Ramos (cell line): ENCODE measurements around the gene DNAL4.

Experiments
- in situ Hi-C: fragments of 300-500 bp; cut with MboI; formaldehyde crosslinking; loops from one replicate; pipeline ENCODE4 v1.14.3; 2022; ENCODE audit warnings: low sequenced_read_pairs; ENCODE audit not compliant: unreplicated experiment

The DNAL4 gene

DNA sequence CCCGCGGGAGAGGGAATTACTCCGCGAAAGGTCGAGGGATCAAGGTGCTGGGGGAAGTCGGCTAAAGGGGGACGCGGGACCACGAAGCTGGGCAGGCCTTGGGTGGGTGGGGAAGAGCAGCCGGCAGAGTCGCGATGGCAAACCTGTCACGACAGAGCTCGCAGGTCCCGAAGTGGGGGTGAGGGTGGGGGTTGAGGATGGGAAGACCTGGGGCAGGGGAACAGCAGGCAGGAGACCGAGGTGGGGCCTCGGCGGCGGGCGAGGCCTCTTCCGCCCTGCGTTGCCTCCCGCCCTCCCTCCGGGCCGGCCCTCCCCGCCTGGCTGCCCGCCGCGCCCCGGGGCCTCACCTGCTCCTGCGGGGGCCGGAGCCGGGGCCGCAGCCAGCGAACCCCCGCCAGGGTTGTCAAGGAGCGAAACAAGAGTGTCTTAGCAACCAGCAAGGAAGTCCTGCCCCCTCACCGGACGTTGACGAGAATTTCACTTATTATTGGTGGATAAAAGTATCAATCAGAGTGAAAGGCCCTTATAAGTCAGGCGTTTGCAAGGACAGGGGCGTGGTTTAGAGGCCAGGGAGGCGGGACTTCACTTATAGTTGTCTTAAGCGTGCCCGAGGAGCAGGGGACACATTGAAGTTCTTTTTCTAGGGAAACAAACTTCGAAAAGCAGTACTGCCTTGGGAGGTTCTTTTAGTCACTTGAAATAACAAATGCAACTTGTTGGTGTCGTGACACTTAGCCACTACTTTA, at the start of gene DNAL4:
Gene DNAL4, minus strand, starts transcription at position 423 of the 746 bp plus-strand sequence. CDS start 11,412 bp downstream, outside the sequence.
- in situ Hi-C loops, result no loop called here

DNA sequence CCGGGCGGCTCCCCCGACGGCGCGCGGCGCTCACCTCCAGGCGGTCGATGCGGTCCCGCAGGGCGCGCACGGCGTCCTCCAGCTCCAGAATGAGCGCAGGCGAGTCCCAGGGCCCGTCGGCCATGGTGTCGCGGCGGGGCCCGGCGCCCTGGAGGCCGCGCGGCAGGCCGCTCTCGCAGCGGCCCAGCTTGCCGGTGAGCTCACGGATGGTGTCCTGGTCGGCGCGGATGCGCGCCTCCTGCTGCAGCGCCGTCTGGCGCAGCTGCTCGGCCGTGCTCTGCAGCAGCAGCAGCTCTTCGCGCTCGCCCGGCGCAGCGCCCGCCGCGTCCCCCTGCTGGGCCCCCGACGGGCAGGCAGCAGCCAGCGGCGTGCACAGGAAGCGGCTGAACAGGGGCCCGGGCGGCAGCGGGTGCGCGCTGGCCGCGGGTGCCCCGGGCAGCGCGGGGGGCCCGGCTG, 49.3 kb upstream of the DNAL4 start:
- in situ Hi-C loops, result no loop called here

DNA sequence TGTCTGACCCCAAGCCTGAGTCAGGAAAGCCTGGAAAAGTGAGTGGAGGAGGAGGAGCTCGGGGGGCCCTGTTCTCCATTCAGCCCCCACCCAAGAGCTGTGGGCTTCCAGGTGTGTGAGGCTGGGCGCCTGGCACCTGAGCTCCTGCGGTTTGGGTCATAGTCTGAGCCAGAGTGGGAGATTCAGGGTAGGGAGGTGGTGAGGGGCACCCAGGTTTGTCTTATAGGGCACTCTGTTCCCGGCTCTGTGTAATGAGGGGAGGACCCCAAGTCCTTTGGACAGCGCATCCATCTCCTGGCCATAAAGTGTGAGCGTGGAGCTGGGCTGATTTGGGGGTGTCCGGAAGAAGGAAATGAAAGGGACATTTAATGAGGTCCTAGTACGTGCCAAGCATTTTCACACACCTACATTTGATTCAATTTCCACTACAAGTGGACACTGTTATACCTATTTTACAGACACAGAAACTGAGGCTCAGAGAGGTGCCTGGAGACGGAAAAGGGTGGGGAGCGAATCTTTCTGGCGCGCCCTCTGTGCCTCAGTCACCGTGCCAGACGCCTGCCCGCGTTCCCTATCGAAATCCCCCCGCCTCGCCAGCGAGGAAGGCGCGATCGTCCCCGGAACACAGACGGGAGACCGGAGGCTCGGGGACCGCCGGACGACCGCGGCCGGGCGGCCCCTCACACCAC, 48.7 kb upstream of the DNAL4 start:
- in situ Hi-C loops, result no loop called here

- in situ Hi-C loops, result no loop called here
These were observed 47.7 kb upstream of the DNAL4 start for GRCh38 chr22:38841635-38842034.

DNA sequence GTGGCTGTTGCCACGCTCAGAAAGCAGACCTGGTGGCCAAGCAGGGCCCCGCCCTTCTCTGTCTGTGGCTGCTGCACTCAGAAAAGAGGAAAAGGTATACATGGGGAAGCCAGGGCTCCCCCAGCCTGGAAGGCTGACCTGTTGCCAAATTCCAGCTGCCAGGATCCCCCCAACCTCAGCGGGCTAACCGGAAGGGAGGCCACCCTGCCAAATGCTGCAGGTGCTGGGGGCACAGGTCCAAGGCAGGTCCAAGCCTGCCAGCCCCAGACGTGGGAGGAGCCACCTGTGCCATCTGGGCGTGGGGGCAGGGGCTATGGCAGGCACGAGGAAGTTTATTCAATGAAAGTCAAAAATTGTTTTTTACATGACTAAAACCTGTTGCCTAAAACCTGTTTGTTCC, 47.3 kb upstream of the DNAL4 start:
- in situ Hi-C loops, result no loop called here

GRCh38 chr22:38840129-38840528, 46.2 kb upstream of the DNAL4 start:
- in situ Hi-C loops, result no loop called here

- in situ Hi-C loops, result no loop called here
These were observed 45.7 kb upstream of the DNAL4 start for GRCh38 chr22:38839686-38840085.

DNA sequence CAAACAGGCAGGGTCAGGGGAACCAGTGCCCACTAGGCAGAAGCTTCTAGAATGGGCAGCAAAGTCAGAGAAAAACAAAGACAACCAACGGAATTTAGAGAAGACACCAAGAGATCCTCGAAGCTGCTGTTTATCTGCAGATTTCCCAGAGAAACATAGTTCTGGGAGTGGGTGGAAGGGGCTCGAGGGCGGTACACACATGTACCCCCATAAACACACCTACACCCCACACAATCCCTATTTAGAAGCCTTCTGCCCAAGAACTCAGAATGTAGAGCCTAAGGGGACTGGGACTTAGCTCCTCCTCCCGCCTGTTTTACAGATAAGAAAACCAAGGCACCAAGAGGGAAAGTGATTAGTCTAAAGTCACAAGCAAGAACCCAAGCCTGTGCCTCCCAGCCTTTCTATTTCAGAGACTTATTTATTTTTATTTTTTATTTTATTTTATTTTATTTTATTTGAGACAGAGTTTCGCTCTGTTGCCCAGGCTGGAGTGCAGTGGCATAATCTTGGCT, 43.5 kb upstream of the DNAL4 start:
- in situ Hi-C loops, result no loop called here

DNA sequence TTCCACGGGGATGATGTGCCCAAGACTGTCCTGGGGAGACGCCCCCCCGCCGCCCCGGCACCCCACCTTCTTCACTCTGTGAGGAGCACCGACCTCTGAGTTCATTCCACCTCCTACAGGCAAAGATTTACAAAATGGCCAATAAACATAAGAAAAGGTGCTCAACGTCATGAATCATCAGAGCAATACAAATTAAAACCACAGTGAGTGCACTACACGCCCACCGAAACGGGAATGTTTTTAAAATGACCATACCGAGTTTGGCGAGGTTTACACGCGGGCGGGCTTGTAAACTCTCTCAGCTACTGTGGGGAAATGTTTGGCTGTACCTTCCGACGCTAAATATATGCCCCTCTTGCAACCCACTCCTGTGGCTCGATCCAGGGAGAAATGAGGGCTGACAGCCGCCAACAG, 42.0 kb upstream of the DNAL4 start:
- in situ Hi-C loops, result no loop called here

- in situ Hi-C loops, result loop anchor here (5.0 kb wide), 1 partner anchor 48 kb away; no protein-coding TSS in a partner anchor
These were observed 41.0 kb upstream of the DNAL4 start for GRCh38 chr22:38834991-38835390.

- in situ Hi-C loops, result loop anchor here (5.0 kb wide), 1 partner anchor 47 kb away; no protein-coding TSS in a partner anchor
These were observed 40.4 kb upstream of the DNAL4 start for GRCh38 chr22:38834215-38834953.

DNA sequence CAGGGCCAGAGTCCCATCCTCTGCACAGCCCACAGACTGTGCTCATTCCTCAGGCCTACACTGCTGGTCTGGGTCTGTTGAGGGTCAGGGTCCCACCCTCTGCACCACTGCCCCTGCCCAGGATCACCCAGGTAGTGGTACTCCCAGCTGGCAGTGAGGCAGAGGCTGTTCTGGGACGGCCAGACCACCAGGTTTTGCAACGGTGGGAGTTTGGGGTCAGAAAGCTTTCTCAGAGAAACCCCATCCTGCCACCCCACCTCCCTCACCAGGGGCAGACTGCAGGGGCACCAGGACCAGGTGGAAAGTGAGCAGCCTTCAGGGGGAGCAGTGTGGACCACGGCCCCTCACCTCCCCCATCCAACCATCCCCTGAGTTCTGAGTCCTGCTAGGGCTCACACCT, 39.1 kb upstream of the DNAL4 start:
- in situ Hi-C loops, result loop anchor here (5.0 kb wide), 1 partner anchor 46 kb away; no protein-coding TSS in a partner anchor

- in situ Hi-C loops, result loop anchor here (5.0 kb wide), 1 partner anchor 45 kb away; no protein-coding TSS in a partner anchor
These were observed 38.3 kb upstream of the DNAL4 start for GRCh38 chr22:38832005-38832978.

GRCh38 chr22:38831166-38831945, 37.4 kb upstream of the DNAL4 start:
- in situ Hi-C loops, result loop anchor here (5.0 kb wide), 1 partner anchor 44 kb away; no protein-coding TSS in a partner anchor

- in situ Hi-C loops, result loop anchor here (5.0 kb wide), 1 partner anchor 43 kb away; no protein-coding TSS in a partner anchor
These were observed 36.8 kb upstream of the DNAL4 start for GRCh38 chr22:38830845-38831108.

DNA sequence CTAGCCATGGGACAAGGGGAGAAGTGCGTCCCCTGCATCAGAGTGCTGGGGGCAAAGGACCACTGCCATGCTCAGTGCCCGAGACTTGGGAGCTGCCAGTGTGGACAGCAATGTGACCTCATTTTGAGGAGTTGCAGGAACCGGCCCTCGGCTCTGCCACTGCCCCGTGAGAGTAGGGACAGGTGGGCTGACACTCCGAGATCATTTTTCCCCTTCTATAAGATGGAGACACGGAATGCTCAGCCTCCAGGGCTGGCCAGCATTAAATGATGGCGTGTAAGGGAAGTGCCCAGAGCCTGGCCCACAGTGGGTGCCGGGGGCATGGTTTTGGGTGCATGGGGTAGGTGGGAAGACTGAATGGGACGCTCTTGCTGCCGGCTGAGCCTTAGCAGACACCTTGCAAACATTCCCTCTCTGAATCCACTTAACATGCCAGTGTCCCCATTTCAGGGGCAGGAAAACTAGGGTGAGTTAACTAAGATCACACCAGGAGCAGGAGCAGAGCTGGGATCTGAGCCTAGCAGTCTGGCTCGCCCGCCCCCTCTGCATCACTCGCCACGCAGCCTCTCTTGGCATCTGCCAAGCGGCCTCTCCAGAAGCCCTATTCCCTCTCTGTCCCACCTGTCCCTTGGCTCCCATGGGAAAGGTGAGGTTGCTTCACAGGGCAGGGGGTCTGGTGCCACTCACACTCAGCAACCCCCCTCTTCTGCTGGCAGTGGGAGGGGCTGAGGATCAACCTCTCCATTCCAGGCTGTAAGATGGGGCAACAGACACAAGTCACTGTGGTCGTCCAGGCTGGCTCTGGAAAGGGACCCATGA, 36.3 kb upstream of the DNAL4 start:
- in situ Hi-C loops, result loop anchor here (5.0 kb wide), 1 partner anchor 43 kb away; no protein-coding TSS in a partner anchor

DNA sequence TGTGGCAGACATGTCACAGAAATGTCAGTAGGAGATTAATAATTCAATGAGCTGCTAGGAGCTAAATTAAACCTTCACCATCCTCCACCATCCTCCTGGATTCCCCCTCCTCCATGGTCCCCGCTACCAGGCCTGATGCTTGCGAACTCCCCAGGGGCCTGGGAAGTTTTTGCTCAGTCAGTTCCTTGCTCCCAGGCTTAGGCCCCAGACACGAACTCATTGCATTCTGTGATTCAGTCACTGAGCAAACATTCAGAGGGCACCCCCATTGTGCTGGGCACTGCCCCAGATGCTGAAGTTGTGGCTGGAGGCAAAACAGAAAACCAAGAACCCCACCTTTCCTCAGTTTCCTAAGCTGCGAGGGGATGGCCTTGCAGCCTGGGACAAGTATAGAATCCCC, 35.5 kb upstream of the DNAL4 start:
- in situ Hi-C loops, result no loop called here
